GM19463 (cell line): ENCODE results near the gene OR56A4.

Experiments used
- ATAC-seq: cut with Tn5 transposase; IDR thresholded peaks from one replicate; pipeline ENCODE4 v1.9.1; 2021; ENCODE audit warnings: mild to moderate bottlenecking, moderate library complexity; ENCODE audit not compliant: unreplicated experiment

OR56A4 gene, protein sequence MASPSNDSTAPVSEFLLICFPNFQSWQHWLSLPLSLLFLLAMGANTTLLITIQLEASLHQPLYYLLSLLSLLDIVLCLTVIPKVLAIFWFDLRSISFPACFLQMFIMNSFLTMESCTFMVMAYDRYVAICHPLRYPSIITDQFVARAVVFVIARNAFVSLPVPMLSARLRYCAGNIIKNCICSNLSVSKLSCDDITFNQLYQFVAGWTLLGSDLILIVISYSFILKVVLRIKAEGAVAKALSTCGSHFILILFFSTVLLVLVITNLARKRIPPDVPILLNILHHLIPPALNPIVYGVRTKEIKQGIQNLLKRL

DNA sequence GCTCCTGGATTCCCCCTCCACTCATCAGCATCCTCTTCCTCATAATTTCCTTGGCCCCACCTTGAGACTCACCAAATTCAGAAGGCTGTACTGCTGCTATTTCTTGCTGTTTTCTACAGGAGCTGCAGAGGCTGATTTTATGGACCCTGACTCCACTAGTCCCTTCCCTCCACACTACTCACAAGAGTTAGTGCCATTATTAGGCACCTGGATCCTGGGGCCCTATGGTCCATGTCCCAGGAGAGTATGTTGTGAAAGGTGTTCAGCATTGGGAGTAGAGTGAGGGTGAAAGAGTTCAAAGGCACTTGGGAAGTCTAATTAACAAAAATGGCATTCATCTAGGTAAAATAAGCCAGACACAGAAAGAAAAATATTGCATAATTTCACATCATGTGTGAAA lies at the start of gene OR56A4:
Gene OR56A4, minus strand, starts transcription at position 101 of the 400 bp plus-strand sequence. CDS start 3,954 bp downstream, outside the sequence.
- ATAC-seq: no peak

DNA sequence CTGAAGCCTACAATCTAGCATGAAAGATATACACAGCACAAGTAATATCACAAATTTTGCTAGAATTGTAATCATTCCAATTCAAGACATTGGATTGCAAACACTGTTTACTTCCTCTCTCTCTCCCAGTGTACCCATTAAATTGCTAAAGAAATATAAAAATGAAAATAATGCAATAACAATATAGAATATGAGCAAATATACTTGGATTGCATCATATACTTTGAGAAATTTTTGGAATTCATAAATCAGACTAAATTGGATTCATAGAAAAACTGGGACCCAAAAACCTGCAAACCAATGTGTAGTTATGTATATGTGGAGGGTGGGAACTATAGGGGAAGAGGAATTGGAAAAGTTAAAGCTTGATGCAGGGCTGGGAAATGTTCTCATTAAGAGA lies 48.8 kb upstream of the OR56A4 start:
- ATAC-seq: no peak

DNA sequence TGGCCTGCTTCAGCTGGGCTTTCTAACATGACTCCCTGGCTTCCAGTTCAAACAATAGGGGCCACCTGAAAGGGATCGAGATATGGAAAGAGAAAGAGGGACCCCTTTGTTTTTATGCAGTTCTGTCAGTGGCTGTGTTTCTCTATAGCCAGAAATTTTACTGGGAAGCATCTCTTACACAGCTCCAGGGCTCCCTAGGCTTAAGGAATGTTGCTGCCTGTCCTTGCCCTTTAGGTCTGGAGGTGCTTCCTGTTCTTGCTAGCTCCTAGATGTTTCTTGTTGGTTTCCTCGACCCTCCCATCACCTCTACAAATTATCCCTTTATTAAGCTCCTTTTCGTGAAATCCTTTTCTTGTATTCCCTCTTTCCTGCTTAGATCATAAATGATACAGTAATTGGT lies 45.6 kb upstream of the OR56A4 start:
- ATAC-seq: no peak

DNA sequence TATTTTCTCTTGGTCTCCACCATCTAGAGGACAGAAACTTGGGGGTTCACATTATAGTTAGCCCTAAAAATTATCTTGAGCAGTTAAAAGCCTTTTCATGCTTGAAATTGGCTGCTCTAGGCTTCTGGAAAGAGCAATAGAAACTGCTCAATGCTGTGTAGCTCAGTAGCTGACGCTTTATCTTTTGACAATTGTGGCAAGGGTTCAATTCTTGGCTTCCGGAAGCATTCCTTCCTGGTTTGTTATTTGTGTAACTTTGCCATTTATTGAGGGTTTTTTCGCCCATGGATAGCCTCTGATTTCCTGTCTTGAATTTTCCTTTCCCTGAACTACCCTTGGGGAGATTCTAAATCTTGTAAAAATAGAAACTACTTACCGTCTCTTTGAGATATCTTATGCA lies 34.1 kb upstream of the OR56A4 start:
- no peak for ATAC-seq

DNA sequence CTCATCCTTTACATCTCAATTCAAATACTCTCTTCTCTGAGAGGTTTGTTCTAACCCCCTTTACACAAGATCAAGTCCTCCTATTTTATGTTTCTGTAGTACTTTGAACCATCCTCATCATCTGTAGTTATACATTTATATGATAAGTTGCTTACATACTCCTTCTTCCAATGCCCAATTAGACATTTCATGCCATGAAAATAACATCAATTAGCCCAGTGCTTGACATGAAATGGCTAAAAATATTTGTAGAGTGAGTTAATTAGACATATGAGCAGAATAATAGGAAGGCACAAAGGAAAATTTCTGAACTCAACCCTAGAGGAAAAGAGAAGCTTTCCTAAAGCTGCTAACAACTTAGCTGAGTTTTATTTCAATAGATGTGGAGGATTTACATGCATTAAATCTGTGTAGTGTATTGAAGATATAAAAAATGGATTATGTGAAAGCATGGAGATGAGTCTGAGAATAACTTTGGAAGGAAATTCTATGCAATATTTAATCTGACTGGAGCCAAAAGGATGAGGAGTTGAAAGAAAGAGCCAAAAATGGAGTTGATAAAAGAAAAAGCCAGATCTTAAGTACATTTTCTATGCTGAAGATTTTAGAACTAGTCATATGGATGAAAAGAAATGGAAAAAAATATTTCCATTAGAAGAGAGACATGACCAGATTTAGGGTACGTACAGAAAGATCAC lies 24.1 kb upstream of the OR56A4 start, which contains the start of gene OR56A1:
Gene OR56A1, minus strand, starts transcription at position 51 of the 698 bp plus-strand sequence. CDS start 3,066 bp downstream, outside the sequence.
- ATAC-seq: no peak

DNA sequence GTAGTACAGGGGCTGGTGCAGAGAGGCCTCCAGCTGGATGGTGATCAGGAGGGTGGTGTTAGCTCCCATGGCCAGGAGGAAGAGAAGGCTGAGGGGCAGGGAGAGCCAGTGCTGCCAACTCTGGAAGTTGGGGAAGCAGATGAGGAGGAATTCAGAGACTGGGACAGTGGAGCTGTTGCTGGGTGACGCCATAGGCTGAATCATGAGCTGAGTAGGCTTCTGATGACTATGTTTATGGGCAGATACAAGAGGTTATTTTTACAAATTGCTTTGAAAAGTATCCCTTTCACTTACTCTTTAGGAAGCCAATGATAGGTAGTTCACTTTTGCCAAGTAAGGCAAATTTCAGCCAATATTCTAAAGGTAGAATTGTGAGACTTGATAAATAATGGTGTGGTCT lies 20.8 kb upstream of the OR56A4 start:
- ATAC-seq: no peak

DNA sequence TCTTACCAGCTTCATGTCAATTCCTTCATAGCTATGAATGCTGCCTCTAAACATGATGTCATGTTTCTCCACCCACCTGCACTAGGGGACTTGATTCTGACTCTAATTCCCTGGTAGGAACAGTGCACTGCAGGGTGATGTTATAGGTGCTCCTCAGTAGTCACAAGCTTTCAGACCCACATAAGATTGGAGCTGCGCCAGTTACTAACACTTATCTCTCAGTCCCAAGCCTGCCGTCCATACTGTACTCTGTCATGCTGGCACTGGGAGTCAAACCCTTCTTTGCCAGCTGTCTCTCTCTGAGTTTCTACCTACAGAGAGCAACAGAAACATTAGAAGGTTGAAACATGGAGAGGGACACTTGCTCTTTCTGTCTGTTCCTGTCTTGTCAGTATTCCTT lies 18.3 kb upstream of the OR56A4 start:
- ATAC-seq: no peak

DNA sequence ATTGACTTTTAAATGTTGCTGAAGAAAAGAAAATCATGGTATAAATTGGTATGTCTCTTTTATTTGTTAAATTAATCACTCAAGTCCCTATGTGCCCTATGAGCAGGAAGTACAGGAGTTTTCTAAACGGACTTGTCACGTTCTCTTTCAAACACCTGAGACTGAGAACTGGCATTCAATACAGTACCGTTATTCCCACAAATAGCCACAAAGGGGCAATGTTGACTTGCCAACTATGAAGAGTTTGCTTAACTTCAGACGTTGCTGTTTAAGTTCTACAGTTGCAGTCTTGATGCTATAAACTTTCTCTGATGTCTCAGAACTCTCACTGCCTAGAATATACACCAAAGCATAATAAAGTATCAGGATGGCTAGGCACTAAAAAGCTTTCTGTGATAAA lies 16.2 kb upstream of the OR56A4 start:
- ATAC-seq: peak; percentile 69

DNA sequence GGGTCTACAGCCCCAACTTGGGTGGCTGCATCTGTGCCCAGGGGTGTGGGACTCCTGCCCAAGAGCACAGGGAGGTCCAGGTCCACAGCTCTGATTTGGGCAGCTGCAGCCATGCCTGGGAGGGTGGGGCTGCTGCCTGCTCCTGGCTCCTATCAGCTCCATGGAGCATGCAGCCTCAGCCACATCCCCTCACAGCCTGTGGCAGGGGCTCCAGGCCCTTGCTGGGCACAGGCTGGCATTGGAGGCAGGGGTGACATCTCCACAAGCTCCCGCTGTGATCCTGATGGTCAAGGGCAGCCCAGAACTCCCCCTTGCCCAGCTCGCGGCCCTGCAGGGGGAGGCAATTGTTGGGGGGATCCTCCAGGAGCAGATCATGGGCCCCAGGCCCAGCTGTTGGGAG lies 6.3 kb upstream of the OR56A4 start:
- no peak for ATAC-seq

DNA sequence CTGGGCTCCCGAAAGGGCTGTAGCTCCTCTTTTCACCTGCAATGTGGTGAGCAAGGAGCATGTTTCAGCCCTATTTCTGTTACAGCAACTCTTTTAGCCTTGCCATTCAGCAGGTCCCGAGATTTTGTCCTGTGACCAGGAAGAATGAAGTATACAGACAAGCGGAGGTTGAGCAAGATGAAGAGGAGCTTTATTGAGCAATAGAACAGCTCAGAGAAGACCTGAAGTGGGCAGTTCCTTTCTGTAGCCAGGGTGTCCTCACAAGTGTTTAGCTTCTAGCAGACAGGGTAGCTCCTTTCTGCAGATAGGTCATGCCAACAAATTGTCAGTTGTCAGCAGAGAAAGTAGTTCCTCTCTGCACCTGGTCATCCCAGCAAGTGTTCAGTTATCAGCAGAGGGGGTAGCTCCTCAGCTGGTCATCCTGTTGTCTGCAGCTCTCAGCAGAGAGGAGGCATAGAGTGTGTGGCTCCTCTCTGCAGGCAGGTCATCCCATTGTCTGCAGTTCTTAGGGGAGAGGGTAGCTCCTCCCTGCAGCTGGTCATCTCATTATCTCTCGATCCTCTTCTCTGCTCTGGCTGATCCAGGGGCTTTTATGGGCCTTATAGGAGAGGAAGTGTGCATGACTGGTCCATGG lies 5.4 kb upstream of the OR56A4 start:
- ATAC-seq: no peak

DNA sequence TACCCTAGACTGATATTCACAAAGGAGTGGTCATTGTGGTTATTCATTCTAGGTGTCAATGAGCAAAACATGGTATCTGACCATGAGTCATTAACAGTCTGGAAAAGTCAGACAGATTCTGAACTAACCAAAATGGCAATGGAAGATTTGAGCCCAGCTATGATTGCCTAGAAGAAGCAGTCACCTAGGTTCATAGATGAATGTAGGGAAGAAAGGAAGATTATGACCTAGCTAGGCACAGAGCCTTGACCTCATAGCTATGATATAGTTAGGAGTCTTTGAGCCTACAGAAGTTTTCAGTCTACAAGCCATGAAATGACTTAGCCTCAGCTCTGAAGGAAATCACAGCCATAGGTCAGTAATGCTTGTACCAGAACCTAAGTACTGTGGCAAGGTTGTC lies 351 bp downstream of the OR56A4 start:
- no peak for ATAC-seq

DNA sequence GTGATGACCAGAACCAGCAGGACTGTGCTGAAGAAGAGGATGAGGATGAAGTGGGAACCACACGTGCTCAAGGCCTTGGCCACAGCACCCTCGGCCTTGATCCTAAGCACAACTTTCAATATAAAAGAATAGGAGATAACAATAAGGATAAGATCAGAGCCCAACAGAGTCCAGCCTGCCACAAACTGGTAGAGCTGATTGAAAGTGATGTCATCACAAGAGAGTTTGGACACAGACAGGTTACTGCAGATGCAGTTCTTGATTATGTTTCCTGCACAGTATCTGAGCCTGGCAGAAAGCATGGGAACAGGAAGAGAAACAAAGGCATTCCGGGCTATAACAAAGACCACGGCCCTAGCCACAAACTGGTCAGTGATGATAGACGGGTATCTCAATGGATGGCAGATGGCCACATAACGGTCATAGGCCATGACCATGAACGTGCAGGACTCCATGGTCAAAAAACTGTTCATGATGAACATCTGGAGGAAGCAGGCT lies 4.5 kb downstream of the OR56A4 start:
- ATAC-seq: no peak

DNA sequence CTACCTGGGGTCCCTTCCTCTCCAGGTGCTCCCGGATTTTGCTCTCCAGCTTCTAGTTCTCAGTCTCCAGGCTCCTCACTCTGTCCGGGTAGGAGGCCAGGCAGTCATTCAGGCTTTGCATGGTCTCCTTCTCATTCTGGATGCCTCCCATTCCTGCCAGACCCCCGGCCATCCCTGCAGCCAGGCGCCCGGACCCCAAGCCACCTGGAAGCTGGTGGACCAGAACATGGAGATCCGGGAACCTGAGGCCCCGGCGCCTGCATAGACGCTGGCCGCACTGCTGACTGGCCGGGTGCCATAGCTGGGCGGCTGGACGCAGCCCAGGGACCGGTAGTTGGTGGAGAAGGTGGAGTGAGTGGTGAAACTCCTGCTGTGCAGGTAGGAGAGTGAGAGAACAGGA lies 12.0 kb downstream of the OR56A4 start:
- no peak for ATAC-seq

DNA sequence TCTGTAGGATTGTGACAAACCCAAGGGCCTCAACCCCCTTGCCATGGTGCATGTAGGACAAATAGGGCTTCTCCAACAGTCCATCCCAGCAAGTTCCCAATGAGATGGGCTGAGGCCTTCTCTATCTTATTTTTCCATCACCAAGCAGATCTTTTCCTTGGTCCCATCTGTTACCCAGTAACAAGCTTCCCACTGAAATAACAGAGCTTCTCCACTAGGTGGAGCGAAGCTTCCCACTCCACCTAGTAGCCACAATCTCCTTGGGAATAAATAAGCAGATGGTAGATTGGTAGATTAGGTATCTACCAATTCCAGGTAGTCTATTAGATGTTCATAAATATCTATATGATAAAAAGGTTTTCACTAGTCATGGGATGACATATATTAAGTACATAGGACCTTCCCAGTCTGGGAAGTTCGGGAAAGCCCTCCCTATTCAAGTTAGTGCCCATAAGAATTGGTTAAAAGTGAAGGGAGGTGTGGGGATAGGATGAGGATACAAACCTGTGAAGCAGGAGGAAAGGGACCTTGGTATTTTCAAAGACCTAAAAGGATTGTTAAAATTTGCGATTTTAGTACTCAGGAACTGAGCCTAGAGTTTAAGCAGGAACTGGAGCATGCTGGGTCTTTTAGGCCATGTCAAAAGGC lies 14.0 kb downstream of the OR56A4 start:
- ATAC-seq: no peak

DNA sequence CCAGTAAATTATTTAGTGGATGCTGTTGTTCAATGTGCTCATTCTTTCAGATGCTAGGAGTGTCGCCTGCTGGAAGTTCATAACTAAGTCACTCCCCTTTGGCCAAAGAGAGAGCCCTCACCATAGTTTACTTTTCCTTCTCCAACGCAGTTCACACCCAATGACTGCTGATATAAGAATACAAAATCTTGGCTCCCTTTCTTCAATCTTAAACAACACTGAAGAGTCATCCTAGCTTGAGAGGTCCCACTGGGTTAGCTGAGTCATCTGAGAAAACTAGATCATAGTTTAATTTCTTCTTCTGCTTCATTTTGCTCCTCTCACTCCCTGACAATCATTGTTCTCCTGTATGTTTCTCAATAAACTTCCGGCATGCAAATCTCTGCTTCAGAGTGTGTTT lies 14.6 kb downstream of the OR56A4 start:
- no peak for ATAC-seq

DNA sequence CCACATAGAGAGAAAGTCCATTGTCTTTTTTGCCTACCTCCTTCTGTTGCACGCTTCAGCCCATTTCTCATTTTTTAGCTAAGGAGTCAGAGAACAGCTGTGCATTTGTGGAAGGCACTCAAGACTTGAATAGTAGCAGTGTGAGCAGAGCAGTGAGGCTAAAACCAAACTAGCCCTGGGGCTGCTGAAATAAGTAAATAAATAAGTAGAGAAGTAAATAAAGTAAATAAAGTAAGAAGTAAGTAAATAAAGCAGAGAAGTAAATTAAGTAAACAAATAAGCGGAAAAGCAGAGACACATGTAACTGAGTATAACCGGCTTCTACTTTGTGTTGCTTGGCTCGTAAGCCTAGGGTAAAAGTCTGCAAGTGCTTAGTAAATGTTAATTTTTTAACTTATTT lies 17.5 kb downstream of the OR56A4 start:
- ATAC-seq: no peak

DNA sequence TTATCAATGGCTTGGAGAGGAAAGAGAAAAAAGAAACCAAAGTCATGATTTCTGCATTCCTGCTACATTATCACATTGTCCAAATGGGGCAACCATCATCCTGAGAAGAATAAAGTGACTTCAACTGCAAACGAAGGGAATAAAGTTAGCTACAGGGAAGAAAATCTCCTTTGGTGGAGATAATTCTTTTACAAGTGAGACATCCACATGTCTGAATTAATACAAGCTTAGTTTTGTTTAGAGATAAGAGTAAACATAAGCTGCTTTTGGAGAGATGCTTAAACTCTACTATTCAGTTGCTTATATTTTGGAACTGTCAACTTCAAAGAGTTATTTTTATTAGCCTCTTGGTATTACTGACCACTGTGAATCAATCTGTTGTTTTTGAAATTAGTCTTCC lies 19.9 kb downstream of the OR56A4 start, which contains the start of gene OR52L1:
Gene OR52L1, minus strand, starts transcription at position 101 of the 400 bp plus-strand sequence. Its CDS starts 55 bp downstream, at position 46.
- no peak for ATAC-seq

DNA sequence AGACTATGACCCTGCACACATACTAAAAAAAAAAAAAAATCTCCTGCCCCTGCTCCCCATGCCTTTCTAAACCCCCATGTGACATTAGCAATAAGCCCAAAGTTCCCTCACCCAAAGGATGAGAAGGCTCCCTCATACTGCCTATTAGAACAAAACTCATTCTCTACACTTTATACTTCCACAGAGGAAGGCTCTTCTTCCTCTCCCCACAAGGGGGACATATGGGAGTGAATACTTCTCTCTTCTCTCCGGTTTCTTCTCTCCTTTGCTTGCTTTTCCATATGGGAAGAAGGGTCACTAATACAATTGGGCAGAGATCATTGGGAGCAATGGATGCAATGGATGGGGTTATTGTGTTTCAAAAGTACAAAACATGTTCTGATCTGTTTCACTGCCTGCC lies 23.3 kb downstream of the OR56A4 start:
- ATAC-seq: no peak

DNA sequence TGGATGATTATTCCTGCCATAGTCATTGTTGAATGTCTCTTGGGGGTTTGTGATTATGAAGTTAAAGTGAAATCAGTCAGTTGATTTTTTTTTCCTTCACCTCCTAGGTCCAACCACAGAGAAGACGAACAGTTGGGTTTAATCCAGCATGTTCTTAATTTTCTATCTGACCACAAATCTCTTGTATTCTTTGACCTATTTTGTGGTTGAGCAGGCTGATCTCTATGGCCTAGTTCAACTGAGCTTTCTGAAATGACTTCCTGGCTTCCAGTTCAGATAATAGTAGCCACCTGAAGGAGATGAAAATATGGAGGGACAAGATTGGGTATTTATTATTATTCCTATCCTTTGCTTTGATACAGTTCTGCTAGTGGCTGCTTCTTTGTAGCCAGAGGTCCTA lies 33.2 kb downstream of the OR56A4 start:
- ATAC-seq: no peak

DNA sequence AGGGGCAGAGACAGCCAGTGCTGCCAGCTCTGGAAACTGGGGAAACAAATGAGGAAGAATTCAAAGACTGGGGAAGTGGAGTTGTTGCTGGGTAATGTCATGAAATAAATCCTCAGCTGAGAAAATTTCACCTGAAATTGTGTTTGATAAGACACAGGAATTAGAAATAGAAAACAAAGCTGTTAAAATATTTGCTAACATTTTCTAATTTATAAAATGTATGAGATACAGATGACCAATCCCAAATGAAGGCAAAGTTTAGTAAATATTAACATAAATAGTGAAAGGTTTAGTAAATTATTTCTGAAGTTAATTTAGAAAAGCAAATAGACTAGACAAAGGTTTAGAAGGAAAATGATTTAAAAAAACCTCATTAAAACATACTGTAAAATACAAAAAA lies 38.4 kb downstream of the OR56A4 start, which contains the start of gene OR56A5:
Gene OR56A5, minus strand, starts transcription at position 101 of the 400 bp plus-strand sequence. Its CDS starts 0 bp downstream, at position 101.
- no peak for ATAC-seq

DNA sequence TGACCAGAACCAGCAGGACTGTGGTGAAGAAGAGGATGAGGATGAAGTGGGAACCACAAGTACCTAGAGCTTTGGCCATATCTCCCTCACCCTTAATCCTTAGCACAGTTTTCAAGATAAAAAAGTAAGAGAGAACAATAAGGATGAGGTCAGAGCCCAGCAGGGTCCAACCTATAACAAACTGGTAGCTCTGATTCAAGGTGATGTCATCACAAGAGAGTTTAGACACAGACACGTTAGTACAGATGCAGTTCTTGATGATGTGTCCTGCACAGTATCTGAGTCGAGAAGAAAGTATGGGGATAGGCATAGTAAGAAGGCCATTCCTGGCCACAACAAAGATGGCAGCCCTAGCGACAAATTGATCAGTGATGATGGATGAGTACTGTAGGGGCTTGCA lies 39.0 kb downstream of the OR56A4 start:
- no peak for ATAC-seq
